ENCODE results near the gene PIF1.
"Not testable (repeated sequence)": the region's sequence is repeated elsewhere in the genome, so short reads cannot be mapped to it uniquely, and the experiment has no call there.

The PIF1 gene

DNA sequence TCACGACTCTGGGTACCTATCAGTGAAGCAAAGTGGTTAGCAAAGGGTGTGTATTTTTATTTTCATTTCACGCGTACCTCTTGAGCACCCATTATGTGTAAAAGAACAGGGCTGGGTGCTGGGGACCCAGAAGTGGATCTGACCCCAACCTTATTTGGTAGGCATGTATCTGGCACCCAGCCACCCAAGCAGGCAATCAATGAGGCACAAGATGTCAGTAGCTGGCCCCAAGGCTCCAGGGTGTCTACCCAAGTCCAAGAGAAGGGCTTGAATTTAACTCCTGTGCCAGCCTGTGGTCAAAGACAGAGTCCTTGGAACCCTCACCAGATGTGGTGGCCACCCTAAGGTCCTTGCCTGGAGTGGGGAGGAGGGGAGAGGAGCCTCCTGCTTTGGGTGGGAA is 22.0 kb upstream of the PIF1 start:
- FAIRE-seq = no peak

DNA sequence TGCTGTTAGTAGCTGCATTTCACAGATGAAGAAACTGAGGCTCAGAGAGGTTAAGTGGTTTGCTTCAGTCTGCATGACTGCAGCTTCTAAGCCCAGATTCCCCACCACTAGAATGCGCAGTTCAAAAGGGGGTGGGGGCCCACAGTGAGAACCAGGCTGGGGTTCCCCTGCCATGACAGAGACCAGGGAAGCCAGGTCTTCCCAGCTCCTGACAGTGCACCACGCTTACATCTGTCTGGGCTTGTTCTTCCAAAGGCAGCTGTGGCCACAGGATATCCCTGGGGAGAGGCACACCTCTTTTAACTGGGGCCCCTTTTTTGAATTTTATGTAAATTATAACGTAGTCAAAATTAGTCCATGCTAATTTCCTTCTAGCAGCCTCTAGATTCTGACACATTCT is 21.6 kb upstream of the PIF1 start:
- no peak for FAIRE-seq

GRCh38 chr15:64845831-64846595 is 20.6 kb upstream of the PIF1 start:
- FAIRE-seq = no peak

- FAIRE-seq = no peak
These were observed 19.8 kb upstream of the PIF1 start for GRCh38 chr15:64845183-64845611.

- no peak for FAIRE-seq
These were observed 19.2 kb upstream of the PIF1 start for GRCh38 chr15:64844576-64845145.

DNA sequence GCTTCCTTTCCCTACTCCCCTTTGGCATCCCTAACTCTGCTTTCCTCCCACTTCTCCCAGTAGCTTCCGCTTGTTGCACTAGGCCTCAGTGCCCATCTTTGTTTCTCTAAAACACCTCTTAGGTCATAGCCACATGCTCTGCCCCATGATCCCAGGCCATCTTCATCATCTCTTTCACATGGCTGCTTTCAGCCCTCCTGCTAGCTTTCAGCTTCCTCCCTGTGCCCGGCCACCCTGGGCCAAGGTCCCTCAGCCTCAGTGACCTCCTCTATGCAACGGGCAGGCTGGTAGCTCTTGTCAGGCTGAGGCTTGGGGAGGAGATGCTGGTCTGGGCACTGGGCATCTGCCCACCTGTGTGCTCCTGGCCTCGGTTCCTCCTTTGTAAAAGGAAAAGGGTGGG is 18.5 kb upstream of the PIF1 start:
- no peak for FAIRE-seq

DNA sequence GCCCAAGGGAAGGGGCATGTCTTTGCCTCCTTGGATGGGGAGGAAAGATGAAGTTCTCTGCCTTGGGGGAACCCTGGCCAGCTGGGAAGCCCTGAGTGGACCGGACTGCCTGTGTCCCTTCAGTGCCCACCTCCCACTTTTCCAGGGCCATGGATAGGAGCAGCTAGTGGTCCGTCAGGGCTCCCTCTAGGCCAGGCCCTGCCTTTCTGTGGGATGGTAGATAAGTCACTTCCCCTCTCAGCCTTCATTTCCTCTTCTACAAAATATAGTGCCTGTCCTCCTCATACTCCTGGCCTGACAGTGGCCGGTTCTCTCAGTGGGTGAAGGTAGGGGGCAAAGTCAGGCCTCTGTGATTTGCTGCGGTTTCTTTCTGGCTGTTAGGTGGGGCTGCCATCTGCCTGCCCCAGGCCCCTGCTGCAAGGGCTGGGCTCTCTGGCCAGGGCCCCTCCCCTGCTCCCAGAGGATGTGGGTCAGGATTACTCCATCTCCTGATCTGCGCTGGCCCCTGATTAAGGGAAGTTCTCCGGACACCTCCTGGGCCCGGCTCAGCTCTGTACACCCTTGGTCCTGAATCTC is 17.6 kb upstream of the PIF1 start:
- FAIRE-seq = no peak

DNA sequence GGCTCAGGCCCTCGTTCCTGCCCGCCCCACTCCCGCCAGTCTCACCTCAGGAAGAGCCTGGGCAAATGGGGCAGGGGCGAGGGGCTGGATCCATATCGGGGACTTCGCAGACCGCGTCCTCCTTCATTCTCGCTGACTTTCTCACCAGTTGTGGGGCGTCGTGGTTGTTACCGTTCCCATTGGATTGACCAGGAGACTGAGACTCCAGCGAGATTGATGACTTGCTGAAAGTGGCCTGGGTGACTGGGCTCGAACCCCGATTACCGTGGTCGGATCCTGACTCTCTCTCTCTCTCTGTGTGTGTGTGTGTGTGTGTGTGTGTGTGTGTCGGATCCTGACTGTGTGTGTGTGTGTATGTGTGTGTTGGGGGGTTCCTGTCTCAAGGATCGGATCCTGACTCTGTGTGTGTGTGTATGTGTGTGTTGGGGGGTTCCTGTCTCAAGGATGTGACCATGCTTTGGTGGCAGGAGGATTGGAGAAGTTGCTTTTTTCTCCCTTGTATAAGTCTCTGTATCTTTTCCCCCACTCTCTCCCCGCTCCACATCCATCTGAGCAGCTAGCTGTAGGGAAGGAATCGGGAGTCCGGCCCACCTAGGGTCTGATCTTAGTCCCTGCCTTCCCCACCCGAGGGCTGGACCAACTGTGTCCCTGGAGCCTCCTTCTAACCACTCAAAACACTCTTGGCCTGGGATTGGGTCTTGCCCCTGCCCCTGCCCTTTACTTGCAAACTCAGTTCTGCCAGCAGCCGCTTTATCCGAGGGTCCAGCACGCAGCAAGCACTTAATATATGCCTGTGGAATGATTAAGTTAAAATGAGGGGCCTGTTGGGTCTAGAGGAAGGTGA is 16.9 kb upstream of the PIF1 start:
- no peak for FAIRE-seq

- no peak for FAIRE-seq
These were observed 16.1 kb upstream of the PIF1 start, which contains the start of gene PLEKHO2 for GRCh38 chr15:64841344-64842095. Gene PLEKHO2 (plus strand): TSS chr15:64841915. CDS start chr15:64842017, 102 bp downstream.

GRCh38 chr15:64841060-64841343 is 15.6 kb upstream of the PIF1 start:
- no peak for FAIRE-seq

- FAIRE-seq = no peak
These were observed 12.1 kb upstream of the PIF1 start for GRCh38 chr15:64837502-64837901.

DNA sequence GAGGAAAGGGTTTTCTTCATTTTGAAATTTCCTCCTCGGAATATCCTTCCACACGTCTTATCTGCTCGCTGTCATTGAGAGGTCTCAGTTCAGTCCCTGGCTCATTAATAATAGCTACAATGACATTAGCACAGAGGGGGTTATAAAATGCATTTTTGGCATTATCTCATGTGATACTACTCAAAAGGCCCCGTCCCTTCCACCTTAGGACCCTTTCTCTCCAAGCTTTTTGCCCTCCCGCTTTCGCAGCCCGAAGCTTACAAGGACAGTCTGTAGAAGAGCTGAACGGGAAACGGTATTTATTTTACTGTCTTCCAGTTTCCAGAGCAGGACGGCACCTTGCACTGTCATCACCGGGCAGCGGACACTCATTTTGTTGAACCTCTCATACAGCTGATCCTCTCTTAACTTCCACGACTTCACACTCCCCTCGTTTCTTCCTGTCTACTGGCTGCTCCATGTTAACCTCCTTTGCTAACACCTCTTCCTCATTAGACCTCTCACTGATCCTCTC is 10.6 kb upstream of the PIF1 start:
- FAIRE-seq = no peak

GRCh38 chr15:64833690-64834089 is 8.2 kb upstream of the PIF1 start:
- FAIRE-seq = no peak

DNA sequence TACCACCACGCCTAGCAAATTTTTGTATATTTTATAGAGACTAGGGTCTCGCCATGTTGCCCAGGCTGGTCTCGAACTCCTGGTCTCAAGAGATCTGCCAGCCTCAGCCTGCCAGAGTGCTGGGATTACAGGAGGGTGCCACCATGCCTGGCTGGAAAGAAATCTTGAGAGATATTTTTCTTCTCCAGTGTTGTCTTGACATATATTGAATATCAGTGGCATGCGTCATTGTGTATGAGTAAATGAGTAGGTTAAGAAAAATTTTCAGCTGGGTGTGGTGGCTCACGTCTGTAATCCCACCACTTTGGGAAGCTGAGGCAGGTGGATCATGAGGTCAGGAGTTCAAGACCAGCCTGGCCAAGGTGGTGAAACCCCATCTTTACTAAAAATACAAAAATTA is 3.5 kb upstream of the PIF1 start:
- no peak for FAIRE-seq

GRCh38 chr15:64824929-64825430 is 467 bp downstream of the PIF1 start:
- FAIRE-seq = no peak

GRCh38 chr15:64816452-64816851 is 9.0 kb downstream of the PIF1 start:
- FAIRE-seq = no peak

GRCh38 chr15:64814965-64815364 is 10.5 kb downstream of the PIF1 start:
- not testable (repeated sequence) for FAIRE-seq

GRCh38 chr15:64814283-64814682 is 11.2 kb downstream of the PIF1 start:
- FAIRE-seq = not testable (repeated sequence)

DNA sequence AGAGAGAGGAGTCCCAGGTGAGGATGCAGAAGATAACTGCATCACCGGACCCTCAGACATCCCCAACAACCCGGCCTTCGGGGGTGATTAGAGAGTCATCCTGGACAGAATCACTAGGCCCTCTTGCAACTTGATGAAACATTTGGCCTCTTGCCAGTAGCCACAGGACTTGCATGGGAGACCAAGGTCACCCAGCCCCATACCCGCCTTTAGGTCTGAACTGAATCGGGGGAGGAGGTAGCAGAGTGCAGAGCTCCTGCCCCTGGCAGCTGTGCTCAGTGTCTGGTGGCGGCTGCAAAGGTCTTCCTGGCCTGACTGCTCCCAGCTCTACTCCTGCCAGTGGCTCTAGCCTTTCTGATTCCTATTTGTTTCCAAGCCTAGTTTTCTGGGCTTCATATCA is 12.4 kb downstream of the PIF1 start:
- no peak for FAIRE-seq

- FAIRE-seq = no peak
These were observed 14.7 kb downstream of the PIF1 start for GRCh38 chr15:64810497-64811326.

All from TTC549 (cell line).